IMR-90 (cell line): Measurements from ENCODE around the gene NOX3. TPM values are rescaled to one million over a fixed set of nuclear protein-coding genes. Genes with fewer than 3 reads are reported as not detected.

Experiments
- ATAC-seq: fragments of 200-7000 bp; cut with Tn5 transposase; 2 replicates; pipeline ENCODE4 v1.9.1; 2020; ENCODE audit warnings: low read depth, mild to moderate bottlenecking, moderate library complexity
- BruUV-seq: library from RNA; stranded (reverse); fragments of 400-500 nt; replicated peaks from 2 replicates; lab custom pipeline; 2021; lab: Mats Ljungman, UMichigan
- CTCF ChIA-PET: fragments of 300-600 bp; formaldehyde crosslinking; extraction: SDS; loops from one replicate; lab custom pipeline; 2021; ENCODE audit warnings: antibody characterized with exemption; lab: Yijun Ruan, JAX
- POLR2A ChIA-PET: fragments of 300-600 bp; sonication (Branson Sonifier 250); formaldehyde crosslinking; loops from one replicate; lab custom pipeline; 2022; ENCODE audit warnings: antibody characterized with exemption; ENCODE audit not compliant: unreplicated experiment; lab: Charles Lee
- DNase-seq: peaks from one replicate; pipeline ENCODE4 v3.0.0; 2013
- H2AFZ ChIP-seq: replicated peaks from 2 replicates; pipeline ENCODE3; 2013; ENCODE audit warnings: low read length, mild to moderate bottlenecking; ENCODE audit not compliant: poor library complexity
- H2AK5ac ChIP-seq: 2 replicates; pipeline ENCODE4 v1.6.1; 2013; ENCODE audit warnings: low read depth, low read length, inconsistent platforms
- H2AK9ac ChIP-seq: replicated peaks from 2 replicates; pipeline ENCODE3; 2013; ENCODE audit warnings: mild to moderate bottlenecking, low read depth, low read length, moderate library complexity; ENCODE audit not compliant: poor library complexity
- H2BK120ac ChIP-seq: 2 replicates; pipeline ENCODE4 v1.6.1; 2013; ENCODE audit warnings: low read depth, low read length, inconsistent platforms
- H2BK15ac ChIP-seq: 3 replicates; pipeline ENCODE4 v1.6.1; 2013; ENCODE audit warnings: low read depth, low read length, inconsistent platforms
- H2BK20ac ChIP-seq: 2 replicates; pipeline ENCODE4 v1.6.1; 2013; ENCODE audit warnings: low read depth, mild to moderate bottlenecking, inconsistent platforms, low read length, moderate library complexity
- H2BK5ac ChIP-seq: 2 replicates; pipeline ENCODE4 v1.6.1; 2013; ENCODE audit warnings: mild to moderate bottlenecking, low read depth, low read length, inconsistent platforms; ENCODE audit not compliant: poor library complexity, severe bottlenecking
- H3K14ac ChIP-seq: replicated peaks from 2 replicates; pipeline ENCODE4 v1.6.1; 2013; ENCODE audit warnings: low read depth, low read length, inconsistent platforms
- H3K18ac ChIP-seq: 2 replicates; pipeline ENCODE4 v1.6.1; 2013; ENCODE audit warnings: low read depth, low read length, control low read depth
- H3K23ac ChIP-seq: 2 replicates; pipeline ENCODE4 v1.6.1; 2013; ENCODE audit warnings: low read depth, low read length, inconsistent platforms
- H3K27ac ChIP-seq: 2 replicates; pipeline ENCODE4 v1.5.1; 2013; ENCODE audit warnings: mild to moderate bottlenecking, control low read depth, low read length; ENCODE audit not compliant: insufficient read depth
- H3K27me3 ChIP-seq: 2 replicates; pipeline ENCODE4 v1.6.1; 2013; ENCODE audit warnings: low read length; ENCODE audit not compliant: control insufficient read depth, insufficient read depth
- H3K36me3 ChIP-seq: 2 replicates; pipeline ENCODE4 v1.6.1; 2013; ENCODE audit warnings: low read length, mixed read lengths; ENCODE audit not compliant: control insufficient read depth, insufficient read depth
- H3K4ac ChIP-seq: 2 replicates; pipeline ENCODE4 v1.6.1; 2013; ENCODE audit warnings: low read depth, low read length, inconsistent platforms
- H3K4me1 ChIP-seq: 2 replicates; pipeline ENCODE4 v1.6.1; 2013; ENCODE audit warnings: low read length, mixed read lengths; ENCODE audit not compliant: control insufficient read depth, insufficient read depth
- H3K4me2 ChIP-seq: 2 replicates; pipeline ENCODE4 v1.6.1; 2013; ENCODE audit warnings: low read depth, mild to moderate bottlenecking, control low read depth, low read length, moderate library complexity
- H3K4me3 ChIP-seq: 2 replicates; pipeline ENCODE4 v1.5.1; 2013; ENCODE audit warnings: low read depth, mild to moderate bottlenecking, control low read depth, low read length, moderate library complexity; ENCODE audit not compliant: insufficient read depth
- H3K56ac ChIP-seq: 2 replicates; pipeline ENCODE4 v1.6.1; 2013; ENCODE audit warnings: low read length, inconsistent platforms; ENCODE audit not compliant: insufficient read depth; ENCODE audit errors: extremely low read depth
- H3K79me1 ChIP-seq, 2 experiments: 2 replicates each; pipeline ENCODE4 v1.6.1; 2013; ENCODE audit warnings: low read length in 2 of 2, inconsistent platforms in 1 of 2, low read depth in 1 of 2
- H3K9ac ChIP-seq: 2 replicates; pipeline ENCODE4 v1.6.1; 2013; ENCODE audit warnings: low read depth, low read length, control low read depth
- H3K9me1 ChIP-seq: 2 replicates; pipeline ENCODE4 v1.6.1; 2013; ENCODE audit warnings: low read length, inconsistent platforms; ENCODE audit not compliant: insufficient read depth
- H3K9me3 ChIP-seq: 2 replicates; pipeline ENCODE4 v1.6.1; 2013; ENCODE audit warnings: low read length; ENCODE audit not compliant: control insufficient read depth, insufficient read depth
- H4K20me1 ChIP-seq: 2 replicates; pipeline ENCODE4 v1.6.1; 2013; ENCODE audit warnings: low read length, inconsistent platforms; ENCODE audit not compliant: insufficient read depth
- H4K5ac ChIP-seq: 2 replicates; pipeline ENCODE4 v1.6.1; 2013; ENCODE audit warnings: mild to moderate bottlenecking, low read depth, low read length, control low read depth
- H4K8ac ChIP-seq, 2 experiments: 2 replicates each; pipeline ENCODE4 v1.6.1; 2013; ENCODE audit warnings: low read depth in 2 of 2, low read length in 2 of 2, control low read depth in 1 of 2, inconsistent platforms in 1 of 2
- H4K91ac ChIP-seq: 2 replicates; pipeline ENCODE4 v1.6.1; 2013; ENCODE audit warnings: low read depth, low read length, inconsistent platforms; ENCODE audit not compliant: insufficient read depth
- BHLHE40 ChIP-seq: fragments of 150-350 bp; IDR thresholded peaks from 2 replicates; pipeline ENCODE4 v1.6.1; 2016; ENCODE audit warnings: mild to moderate bottlenecking, low read depth, low read length
- CEBPB ChIP-seq: IDR thresholded peaks from 2 replicates; pipeline ENCODE4 v1.6.1; 2012; ENCODE audit warnings: low read depth, low read length, improper control_type of control experiment
- CHD1 ChIP-seq: IDR thresholded peaks from 2 replicates; pipeline ENCODE4 v1.6.1; 2012; ENCODE audit warnings: low read depth, low read length, improper control_type of control experiment
- CTCF ChIP-seq: conservative IDR thresholded peaks from 2 replicates; pipeline ENCODE4 v1.5.1; 2012; ENCODE audit warnings: mild to moderate bottlenecking, low read depth, low read length, improper control_type of control experiment
- ELK1 ChIP-seq: fragments of 150-350 bp; IDR thresholded peaks from 2 replicates; pipeline ENCODE4 v1.6.1; 2016; ENCODE audit warnings: low read depth, mild to moderate bottlenecking, low read length, moderate library complexity, borderline replicate concordance
- FOS ChIP-seq: fragments of 150-350 bp; IDR thresholded peaks from 2 replicates; pipeline ENCODE4 v1.6.1; 2016; ENCODE audit warnings: low read depth, low read length
- MAFK ChIP-seq: IDR thresholded peaks from 2 replicates; pipeline ENCODE4 v1.6.1; 2012; ENCODE audit warnings: low read depth, low read length, improper control_type of control experiment
- MAZ ChIP-seq: IDR thresholded peaks from 2 replicates; pipeline ENCODE4 v1.6.1; 2012; ENCODE audit warnings: low read depth, mild to moderate bottlenecking, low read length, improper control_type of control experiment, moderate library complexity, borderline replicate concordance
- MXI1 ChIP-seq: IDR thresholded peaks from 2 replicates; pipeline ENCODE4 v1.6.1; 2012; ENCODE audit warnings: low read depth, mild to moderate bottlenecking, low read length, moderate library complexity, borderline replicate concordance
- NFE2L2 ChIP-seq: fragments of 150-350 bp; IDR thresholded peaks from 2 replicates; pipeline ENCODE4 v1.6.1; 2016; ENCODE audit warnings: low read depth, mild to moderate bottlenecking, low read length
- POLR2A ChIP-seq: IDR thresholded peaks from 2 replicates; pipeline ENCODE4 v1.6.1; 2012; ENCODE audit warnings: mild to moderate bottlenecking, low read depth, low read length
- RAD21 ChIP-seq: IDR thresholded peaks from 2 replicates; pipeline ENCODE4 v1.6.1; 2012; ENCODE audit warnings: low read length, improper control_type of control experiment
- RCOR1 ChIP-seq: IDR thresholded peaks from 2 replicates; pipeline ENCODE4 v1.6.1; 2012; ENCODE audit warnings: mild to moderate bottlenecking, low read length, improper control_type of control experiment; ENCODE audit not compliant: insufficient replicate concordance
- RFX5 ChIP-seq: IDR thresholded peaks from 2 replicates; pipeline ENCODE4 v1.8.0; 2012; ENCODE audit warnings: low read depth, mild to moderate bottlenecking, low read length, moderate library complexity
- SMC3 ChIP-seq: fragments of 150-350 bp; IDR thresholded peaks from 2 replicates; pipeline ENCODE4 v1.6.1; 2016; ENCODE audit warnings: low read depth, mild to moderate bottlenecking, antibody characterized with exemption, low read length, moderate library complexity
- USF2 ChIP-seq: fragments of 150-350 bp; IDR thresholded peaks from 2 replicates; pipeline ENCODE4 v1.6.1; 2017; ENCODE audit warnings: mild to moderate bottlenecking, antibody characterized with exemption, low read length, low read depth
- WGBS, 2 experiments: methylation state at CpG; one replicate each; pipeline versions ENCODE4 v1.1.5 to v1.1.7; 2013; ENCODE audit warnings: missing lambda C conversion rate in 2 of 2; ENCODE audit not compliant: insufficient read length in 1 of 2; ENCODE audit errors: extremely low coverage in 2 of 2; 5-methylcytosine and 5-hydroxymethylcytosine counted together
- dilution Hi-C: fragments of 300-500 bp; cut with HindIII; formaldehyde crosslinking; loops from one replicate; pipeline ENCODE4 v1.14.3; 2018; ENCODE audit warnings: low sequenced_read_pairs; ENCODE audit not compliant: unreplicated experiment
- in situ Hi-C: fragments of 300-500 bp; cut with MboI; formaldehyde crosslinking; loops from 3 replicates; pipeline ENCODE4 v1.14.3; 2019; ENCODE audit warnings: low sequenced_read_pairs, inconsistent platforms, mixed read lengths
- intact Hi-C: fragments of 100-400 bp; cut with micrococcal nuclease; formaldehyde crosslinking; loops from 2 replicates; pipeline ENCODE4 v1.10.0; 2022
- polyA plus RNA-seq, 3 experiments: library from polyadenylated mRNA; depleted of rRNA; stranded (reverse); fragments of >200 nt; gene quantifications; 2 replicates each; pipeline ENCODE4 v1.2.3, GENCODE V29; 2012; ENCODE audit warnings: low replicate concordance in 1 of 3
- total RNA-seq: library from RNA; depleted of rRNA; stranded (reverse); fragments of >200 nt; gene quantifications from 2 replicates; pipeline ENCODE4 v1.2.3, GENCODE V29; 2012

Gene NOX3
- total and polyA plus RNA-seq, 2 of the 4 experiments (the other 2 are of a cell fraction), result not detected

- Histone ChIP-seq H2AFZ (no peak overlapping the region), H4K8ac (no peak overlapping the region), H2AK9ac (no peak overlapping the region), H4K91ac (no peak overlapping the region), H2AK5ac (no peak overlapping the region), H3K4me3 (no peak overlapping the region), H3K27me3 (no peaks in the 10 kb centered on the region), H3K36me3 (no peaks in the 10 kb centered on the region), H4K20me1 (no peaks in the 10 kb centered on the region), H3K27ac (no peak overlapping the region), H2BK20ac (no peak overlapping the region), H3K14ac (no peak overlapping the region), H2BK120ac (no peak overlapping the region), H3K56ac (no peak overlapping the region), H3K9me3 (no peaks in the 10 kb centered on the region), H3K4ac (no peak overlapping the region), H3K9me1 (no peaks in the 10 kb centered on the region), H3K4me1 (no peaks in the 10 kb centered on the region), H3K79me1 (no peaks in the 10 kb centered on the region), H3K4me2 (no peak overlapping the region), H2BK15ac (no peak overlapping the region), H4K5ac (no peak overlapping the region), H3K23ac (no peak overlapping the region), H3K9ac (no peak overlapping the region), H3K18ac (no peak overlapping the region), H2BK5ac (no peak overlapping the region)
- DNase-seq (no peak), ATAC-seq (no peak)
- in situ Hi-C loops, result no loop called here
- ChIA-PET CTCF (no interaction called here), POLR2A (no interaction called here)
- TF ChIP-seq CHD1, result no peak
- TF ChIP-seq POLR2A, result no peak
- no peak for TF ChIP-seq CTCF
- no peak for TF ChIP-seq NFE2L2
- no peak for TF ChIP-seq RCOR1
- TF ChIP-seq MXI1, result no peak
- TF ChIP-seq RFX5, result no peak
- TF ChIP-seq BHLHE40, result no peak
- TF ChIP-seq CEBPB, result no peak
- no peak for TF ChIP-seq SMC3
- TF ChIP-seq RAD21, result no peak
- no peak for TF ChIP-seq USF2
- TF ChIP-seq MAZ, result no peak
- no peak for TF ChIP-seq FOS
- TF ChIP-seq MAFK, result no peak
- TF ChIP-seq ELK1, result no peak
- dilution Hi-C loops, result no loop called here
- intact Hi-C loops, result no loop called here
- no TSS peak for BruUV-seq
- no CpG with 5 or more reads among the region's 4 CpGs for WGBS, 2 experiments
Observed at GRCh38 chr6:155454471-155454870, 1.2 kb downstream of the NOX3 start.
